Measurements from ENCODE around the gene ARHGEF7. TPM values are rescaled to one million over a fixed set of nuclear protein-coding genes. Genes with fewer than 3 reads are reported as not detected.

Gene ARHGEF7
- total RNA-seq, 1 donor from 2014 or later = 63.2 TPM

DNA sequence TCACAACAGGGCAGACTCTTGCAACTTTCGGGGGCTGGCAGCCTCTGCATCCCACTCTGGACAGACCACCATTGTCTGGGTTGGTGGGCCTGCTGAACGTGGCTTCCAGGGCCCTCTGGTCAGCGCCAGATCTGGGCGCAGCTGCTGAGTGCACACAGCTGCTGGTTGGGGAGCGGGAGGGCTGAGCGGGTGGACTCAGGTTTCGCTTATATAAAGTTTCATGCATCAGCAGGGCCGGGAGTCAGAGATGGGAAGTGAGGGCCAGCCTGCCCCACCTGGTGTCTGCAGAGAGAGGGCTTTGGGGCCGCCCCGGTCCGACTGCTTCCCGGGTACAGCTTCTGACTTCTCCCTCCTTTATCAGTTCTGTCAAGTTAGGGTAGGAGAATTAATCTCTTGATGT lies 6.9 kb downstream of the ARHGEF7 start:
- Histone ChIP-seq H3K9me3 (no peaks in the 10 kb centered on the region), H3K27ac (no peak overlapping the region), H3K36me3 (no peaks in the 10 kb centered on the region), H3K4me3 (no peak overlapping the region), H3K27me3 (no peaks in the 10 kb centered on the region), H3K4me1 (peaks cover 24% of the 10 kb centered on the region)
- no peak for DNase-seq
- intact Hi-C loops (cut with DNase I) = no loop called here
- TF ChIP-seq, protein P1, sequence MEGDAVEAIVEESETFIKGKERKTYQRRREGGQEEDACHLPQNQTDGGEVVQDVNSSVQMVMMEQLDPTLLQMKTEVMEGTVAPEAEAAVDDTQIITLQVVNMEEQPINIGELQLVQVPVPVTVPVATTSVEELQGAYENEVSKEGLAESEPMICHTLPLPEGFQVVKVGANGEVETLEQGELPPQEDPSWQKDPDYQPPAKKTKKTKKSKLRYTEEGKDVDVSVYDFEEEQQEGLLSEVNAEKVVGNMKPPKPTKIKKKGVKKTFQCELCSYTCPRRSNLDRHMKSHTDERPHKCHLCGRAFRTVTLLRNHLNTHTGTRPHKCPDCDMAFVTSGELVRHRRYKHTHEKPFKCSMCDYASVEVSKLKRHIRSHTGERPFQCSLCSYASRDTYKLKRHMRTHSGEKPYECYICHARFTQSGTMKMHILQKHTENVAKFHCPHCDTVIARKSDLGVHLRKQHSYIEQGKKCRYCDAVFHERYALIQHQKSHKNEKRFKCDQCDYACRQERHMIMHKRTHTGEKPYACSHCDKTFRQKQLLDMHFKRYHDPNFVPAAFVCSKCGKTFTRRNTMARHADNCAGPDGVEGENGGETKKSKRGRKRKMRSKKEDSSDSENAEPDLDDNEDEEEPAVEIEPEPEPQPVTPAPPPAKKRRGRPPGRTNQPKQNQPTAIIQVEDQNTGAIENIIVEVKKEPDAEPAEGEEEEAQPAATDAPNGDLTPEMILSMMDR (IDR thresholded peaks at IDR 0.05) = no peak
- no peak for ATAC-seq

DNA sequence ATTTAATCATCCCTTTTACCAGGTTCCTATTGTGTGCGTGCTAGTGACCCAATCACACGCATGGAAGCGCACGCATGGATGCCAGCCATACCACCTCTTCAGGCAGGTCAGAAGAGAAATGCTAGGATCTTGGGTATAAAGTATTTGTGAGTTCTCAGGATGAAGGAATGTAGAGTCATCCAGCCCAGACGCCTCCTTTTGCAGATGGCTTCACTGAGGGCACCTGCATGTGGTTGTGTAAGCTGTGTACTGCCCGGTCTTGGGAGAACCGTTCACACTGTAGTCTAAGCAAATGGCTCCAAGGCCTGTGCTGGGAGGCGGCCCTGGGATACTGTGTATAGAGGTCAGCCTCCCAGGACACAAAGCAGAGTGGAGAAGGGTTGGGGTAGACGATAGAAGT lies 7.5 kb downstream of the ARHGEF7 start:
- intact Hi-C loops (cut with DNase I) = no loop called here
- no peaks in the 10 kb centered on the region for H3K9me3 ChIP-seq
- peaks cover 24% of the 10 kb centered on the region for H3K4me1 ChIP-seq
- DNase-seq (no peak), ATAC-seq (no peak)
- no peaks in the 10 kb centered on the region for H3K27me3 ChIP-seq
- no peak overlapping the region for H3K4me3 ChIP-seq
- H3K36me3 ChIP-seq = no peaks in the 10 kb centered on the region
- TF ChIP-seq, protein P1 (IDR thresholded peaks at IDR 0.05) = no peak
- H3K27ac ChIP-seq = no peak overlapping the region

DNA sequence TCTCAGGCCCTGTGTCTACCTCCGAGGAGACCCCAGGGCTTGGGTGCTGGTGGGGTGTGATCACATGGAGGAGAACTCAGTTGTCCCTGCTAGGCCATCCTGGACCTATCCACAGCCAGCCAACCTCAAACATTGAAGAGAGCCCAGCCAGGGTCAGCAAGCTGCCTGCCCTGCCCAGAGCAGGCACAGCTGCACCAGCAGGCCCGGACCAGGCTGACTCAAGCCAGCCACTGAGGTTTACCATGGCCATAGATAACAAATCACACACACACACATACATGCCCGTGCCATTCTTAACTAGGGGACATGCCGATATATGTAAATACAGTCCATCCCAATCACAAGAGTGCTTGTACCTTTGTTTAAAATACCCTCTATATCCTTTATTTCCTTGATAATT lies 8.1 kb downstream of the ARHGEF7 start:
- ATAC-seq (no peak), DNase-seq (no peak)
- H3K9me3 ChIP-seq = no peaks in the 10 kb centered on the region
- peaks cover 24% of the 10 kb centered on the region for H3K4me1 ChIP-seq
- intact Hi-C loops (cut with DNase I) = no loop called here
- no peaks in the 10 kb centered on the region for H3K36me3 ChIP-seq
- TF ChIP-seq, protein P1 (IDR thresholded peaks at IDR 0.05) = no peak
- H3K4me3 ChIP-seq = no peak overlapping the region
- H3K27ac ChIP-seq = no peak overlapping the region
- H3K27me3 ChIP-seq = no peaks in the 10 kb centered on the region

DNA sequence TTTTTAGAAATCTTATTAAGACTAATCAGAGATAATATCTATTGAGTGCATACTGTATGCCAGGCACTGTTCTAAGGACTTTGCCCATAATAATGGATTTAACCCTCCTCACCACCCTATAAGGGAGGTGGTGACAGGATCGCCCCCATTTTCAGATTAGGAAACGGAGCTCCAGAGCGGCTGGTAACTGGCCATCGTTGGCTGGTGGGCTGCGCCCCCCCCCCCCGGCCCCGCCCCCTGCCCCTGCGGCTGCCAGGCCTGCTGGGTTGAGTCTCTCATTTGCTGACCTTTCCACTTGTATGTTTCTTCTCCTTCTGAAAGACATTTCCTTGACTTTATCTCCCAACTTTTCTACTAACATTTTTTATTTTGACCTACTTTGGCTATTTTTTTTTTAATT lies 8.5 kb downstream of the ARHGEF7 start:
- Histone ChIP-seq H3K4me3 (no peak overlapping the region), H3K27me3 (no peaks in the 10 kb centered on the region), H3K27ac (no peak overlapping the region), H3K4me1 (peaks cover 24% of the 10 kb centered on the region), H3K9me3 (no peaks in the 10 kb centered on the region), H3K36me3 (no peaks in the 10 kb centered on the region)
- intact Hi-C loops (cut with DNase I) = no loop called here
- ATAC-seq = no peak
- TF ChIP-seq, protein P1 (IDR thresholded peaks at IDR 0.05) = no peak
- no peak for DNase-seq

DNA sequence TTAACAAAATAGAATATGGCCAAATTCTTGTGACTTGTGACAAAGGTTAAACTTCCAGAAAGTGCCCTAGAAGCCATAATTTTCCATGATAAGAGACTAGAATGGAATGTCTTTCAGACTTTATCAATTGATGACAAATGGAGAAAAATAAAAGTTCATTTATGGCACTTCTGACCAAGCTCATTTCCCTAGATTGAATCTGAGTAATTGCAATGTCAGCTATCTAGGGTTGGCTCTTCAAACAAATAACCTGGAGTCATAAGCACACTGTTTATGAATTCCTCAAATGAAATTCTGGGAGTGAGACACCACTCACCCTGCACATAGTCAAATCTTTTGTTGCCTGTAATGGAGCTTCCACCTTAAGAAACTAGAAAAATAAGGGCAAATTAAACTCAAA lies 11.4 kb downstream of the ARHGEF7 start:
- ATAC-seq (no peak), DNase-seq (no peak)
- H3K4me1 ChIP-seq = peaks cover 13% of the 10 kb centered on the region
- no peaks in the 10 kb centered on the region for H3K27me3 ChIP-seq
- no peak overlapping the region for H3K27ac ChIP-seq
- TF ChIP-seq, protein P1 (IDR thresholded peaks at IDR 0.05) = no peak
- no peak overlapping the region for H3K4me3 ChIP-seq
- no peaks in the 10 kb centered on the region for H3K36me3 ChIP-seq
- no peaks in the 10 kb centered on the region for H3K9me3 ChIP-seq
- intact Hi-C loops (cut with DNase I) = no loop called here

DNA sequence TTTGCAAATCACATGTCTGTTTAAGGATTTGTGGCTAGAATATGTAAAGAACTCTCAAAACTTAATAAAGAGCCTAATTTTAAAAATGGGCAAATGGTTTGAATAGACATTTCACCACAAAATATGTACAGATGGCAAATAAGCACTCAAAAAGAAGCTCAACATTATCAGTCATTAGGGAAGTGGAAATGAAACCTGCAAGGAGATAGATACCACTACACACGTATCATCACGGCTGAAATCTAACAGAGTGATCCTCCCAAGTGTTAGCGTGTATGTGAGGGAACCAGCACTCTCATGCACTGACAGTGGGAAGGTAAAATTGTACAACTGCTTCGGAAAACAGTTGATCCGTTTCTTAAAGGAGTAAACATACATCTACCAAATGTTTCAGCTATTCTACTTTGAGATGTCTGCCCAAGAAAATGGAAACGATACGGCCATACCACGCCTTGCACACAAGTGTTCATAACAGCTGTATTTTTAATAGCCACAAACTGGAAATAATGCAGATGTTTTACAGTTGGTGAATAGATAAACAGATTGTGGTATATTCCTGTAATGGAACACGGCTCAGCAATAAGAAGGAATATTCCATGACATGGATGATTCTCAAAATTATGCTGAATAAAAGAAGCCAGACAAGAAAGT lies 14.5 kb downstream of the ARHGEF7 start:
- TF ChIP-seq, protein P1 (IDR thresholded peaks at IDR 0.05) = no peak
- intact Hi-C loops (cut with DNase I) = no loop called here
- Histone ChIP-seq H3K9me3 (no peaks in the 10 kb centered on the region), H3K27me3 (no peaks in the 10 kb centered on the region), H3K36me3 (no peaks in the 10 kb centered on the region), H3K4me1 (no peaks in the 10 kb centered on the region), H3K27ac (no peak overlapping the region), H3K4me3 (no peak overlapping the region)
- ATAC-seq (no peak), DNase-seq (no peak)
